HG03196 (cell line): Measurements from ENCODE around the gene GGPS1.
A peak's percentile ranks its signal among the peaks of the same experiment; 100 is the strongest.
"Not testable (repeated sequence)": the region's sequence is repeated elsewhere in the genome, so short reads cannot be mapped to it uniquely, and the experiment has no call there.

Source experiments
- ATAC-seq: cut with Tn5 transposase; IDR thresholded peaks from one replicate; pipeline ENCODE4 v1.9.1; 2021; ENCODE audit not compliant: unreplicated experiment

The GGPS1 gene

DNA sequence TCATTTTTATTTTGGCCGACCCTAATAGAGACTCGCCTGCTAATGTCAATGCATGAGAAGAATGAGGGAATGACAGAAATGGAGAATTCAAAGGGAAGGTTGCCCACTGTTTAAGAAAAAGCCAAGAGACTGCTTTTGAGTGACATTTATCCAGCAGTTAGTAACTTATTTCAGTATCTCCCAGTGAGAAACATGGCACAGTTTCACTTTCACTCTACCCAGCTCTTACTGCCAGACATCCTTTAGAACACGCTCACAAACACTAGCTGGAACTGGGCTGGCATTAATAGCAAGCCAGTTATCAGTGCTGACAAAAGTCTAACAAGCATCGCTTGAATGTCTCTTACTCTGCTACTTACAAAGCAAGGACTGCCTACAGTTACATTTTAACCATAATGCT lies 8.5 kb downstream of the GGPS1 start:
- no peak for ATAC-seq

DNA sequence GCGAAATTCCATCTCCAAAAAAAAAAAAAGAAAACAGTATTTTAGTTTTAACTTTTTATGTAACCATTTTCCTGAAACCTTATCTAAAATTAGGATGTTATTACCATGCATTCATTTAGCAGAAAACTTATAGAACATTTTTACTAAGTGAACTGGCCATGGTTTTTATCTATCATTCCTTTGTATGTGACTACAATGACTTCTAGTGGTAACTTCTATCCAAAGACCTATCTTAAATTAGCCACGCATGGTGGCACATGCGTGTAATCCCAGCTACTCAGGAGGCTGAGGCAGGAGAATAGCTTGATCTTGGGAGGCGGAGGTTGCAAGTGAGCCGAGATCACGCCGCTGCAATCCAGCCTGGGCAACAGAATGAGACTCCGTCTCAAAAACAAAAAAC lies 11.4 kb downstream of the GGPS1 start:
- no peak for ATAC-seq

DNA sequence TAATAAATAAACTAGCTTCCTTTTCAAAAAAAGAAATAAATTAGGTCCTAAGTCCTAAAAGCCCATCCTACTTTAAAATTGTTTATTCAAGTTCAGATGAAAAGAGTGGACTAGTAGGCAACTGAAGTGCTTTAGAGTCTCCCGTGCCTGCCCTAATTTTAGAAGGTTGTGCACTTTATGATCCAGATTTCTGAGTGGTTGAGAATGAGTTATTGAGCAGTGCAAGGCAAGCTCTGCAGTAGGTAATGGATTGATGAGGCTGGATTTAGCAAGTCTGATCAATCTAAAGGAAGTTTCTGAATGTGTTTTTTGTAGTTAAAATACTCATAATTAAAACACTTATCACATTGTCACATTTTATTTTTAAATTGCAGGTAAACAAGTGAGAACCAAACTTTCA lies 13.0 kb downstream of the GGPS1 start:
- ATAC-seq: no peak

DNA sequence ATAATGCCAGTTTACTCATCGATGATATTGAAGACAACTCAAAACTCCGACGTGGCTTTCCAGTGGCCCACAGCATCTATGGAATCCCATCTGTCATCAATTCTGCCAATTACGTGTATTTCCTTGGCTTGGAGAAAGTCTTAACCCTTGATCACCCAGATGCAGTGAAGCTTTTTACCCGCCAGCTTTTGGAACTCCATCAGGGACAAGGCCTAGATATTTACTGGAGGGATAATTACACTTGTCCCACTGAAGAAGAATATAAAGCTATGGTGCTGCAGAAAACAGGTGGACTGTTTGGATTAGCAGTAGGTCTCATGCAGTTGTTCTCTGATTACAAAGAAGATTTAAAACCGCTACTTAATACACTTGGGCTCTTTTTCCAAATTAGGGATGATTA lies 13.7 kb downstream of the GGPS1 start:
- ATAC-seq: no peak

DNA sequence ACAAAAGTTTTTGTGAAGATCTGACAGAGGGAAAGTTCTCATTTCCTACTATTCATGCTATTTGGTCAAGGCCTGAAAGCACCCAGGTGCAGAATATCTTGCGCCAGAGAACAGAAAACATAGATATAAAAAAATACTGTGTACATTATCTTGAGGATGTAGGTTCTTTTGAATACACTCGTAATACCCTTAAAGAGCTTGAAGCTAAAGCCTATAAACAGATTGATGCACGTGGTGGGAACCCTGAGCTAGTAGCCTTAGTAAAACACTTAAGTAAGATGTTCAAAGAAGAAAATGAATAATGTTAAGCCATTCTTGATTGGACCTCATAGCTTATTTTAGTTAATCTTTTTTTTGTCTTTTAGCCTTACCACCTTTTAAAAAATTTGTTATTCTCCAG lies 14.1 kb downstream of the GGPS1 start:
- ATAC-seq: no peak

DNA sequence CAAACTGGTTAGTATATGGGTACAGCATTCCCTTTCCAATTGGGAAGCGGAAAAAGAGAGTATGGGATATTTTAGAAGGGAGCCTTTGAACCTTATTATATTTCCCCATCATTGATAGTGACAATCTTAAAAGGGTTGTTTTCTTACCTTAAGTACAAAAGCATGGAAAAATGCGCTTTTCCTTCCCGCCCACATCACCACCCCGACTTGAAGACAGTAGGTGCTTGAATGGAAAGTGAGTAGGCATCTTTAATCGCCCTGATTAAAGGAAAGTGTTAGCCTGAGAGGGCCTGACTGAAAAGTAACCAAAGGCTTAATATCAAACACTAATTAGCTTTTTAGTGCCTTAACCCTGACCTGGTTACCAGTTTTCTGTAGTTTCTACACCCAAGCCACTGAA lies 15.4 kb downstream of the GGPS1 start:
- ATAC-seq: no peak

DNA sequence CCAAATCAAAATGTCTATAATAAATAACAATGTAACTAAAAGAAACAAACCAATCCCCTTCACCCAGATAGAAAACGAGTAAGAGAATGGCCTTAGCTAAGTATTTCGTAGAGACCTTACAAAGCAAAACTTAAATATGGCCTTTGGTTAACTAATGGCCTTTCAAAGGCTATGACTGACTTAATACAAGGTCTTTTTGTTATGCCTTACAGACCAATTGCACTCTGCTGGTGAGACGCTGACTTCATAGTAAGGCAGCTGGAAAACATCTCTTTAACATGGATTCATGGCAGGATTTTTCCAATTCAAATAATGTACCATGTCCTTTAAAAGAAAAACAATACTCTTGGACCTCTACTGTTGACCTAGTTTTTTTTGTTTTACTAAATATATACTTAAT lies 23.1 kb downstream of the GGPS1 start:
- no peak for ATAC-seq

DNA sequence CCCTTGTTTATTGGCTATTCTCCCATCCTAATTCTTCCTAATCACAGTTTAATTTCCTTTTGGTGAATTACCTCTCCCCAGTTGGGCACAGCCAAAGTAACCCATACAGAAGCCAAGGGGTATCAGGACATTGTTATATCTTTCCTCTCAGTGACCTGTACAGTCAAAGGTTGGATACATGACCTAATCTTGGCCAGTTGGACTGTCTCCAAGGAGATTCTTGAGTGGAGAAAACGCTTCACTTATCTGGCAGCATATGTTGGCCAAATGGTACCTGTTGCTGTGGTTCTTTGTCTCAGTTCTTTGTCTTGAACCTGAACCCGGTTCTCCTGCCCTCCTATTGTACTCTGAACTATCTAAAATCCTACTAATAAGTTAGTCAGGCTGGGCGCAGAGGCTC lies 23.5 kb downstream of the GGPS1 start:
- ATAC-seq: no peak

DNA sequence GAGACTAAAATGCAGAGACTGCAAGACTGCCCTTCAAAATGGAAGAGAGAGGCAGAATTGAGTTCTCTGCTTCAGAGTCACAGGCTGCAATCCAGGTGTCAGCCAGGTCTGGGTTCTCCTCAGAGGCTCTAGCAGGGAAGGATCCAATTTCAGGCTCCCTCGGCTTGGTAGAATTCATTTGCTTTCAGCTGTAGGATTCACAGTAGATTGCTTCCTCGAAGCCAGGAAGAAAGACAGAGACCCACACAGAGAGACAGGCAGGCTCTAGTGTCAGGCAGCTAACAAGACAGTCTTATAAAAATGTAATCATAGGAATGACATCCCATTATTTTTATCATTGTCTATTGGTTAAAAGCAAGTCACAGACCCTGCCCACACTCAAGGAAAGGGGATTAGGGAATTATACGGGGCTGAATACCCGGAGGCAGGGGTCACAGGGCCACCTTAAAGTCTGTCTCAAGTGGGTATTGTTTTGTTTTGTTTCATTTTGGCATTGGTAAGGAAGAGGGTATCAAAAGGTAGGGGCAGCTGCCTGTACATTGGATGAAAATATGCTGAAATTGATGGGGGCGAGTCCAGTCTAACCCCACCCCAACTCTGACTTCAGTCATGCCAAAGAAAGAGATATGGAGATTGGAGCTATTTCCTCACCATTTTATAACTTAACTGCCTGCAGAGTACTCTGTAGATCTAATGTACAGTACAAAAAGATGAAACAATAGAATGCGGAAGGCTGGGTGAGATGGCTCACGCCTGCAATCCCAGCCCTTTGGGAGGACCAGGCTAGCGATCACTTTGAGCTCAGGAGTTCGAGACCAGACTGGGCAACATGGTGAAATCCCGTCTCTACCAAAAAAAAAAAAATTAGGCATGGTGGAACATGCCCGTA lies 29.4 kb downstream of the GGPS1 start:
- ATAC-seq: no peak

DNA sequence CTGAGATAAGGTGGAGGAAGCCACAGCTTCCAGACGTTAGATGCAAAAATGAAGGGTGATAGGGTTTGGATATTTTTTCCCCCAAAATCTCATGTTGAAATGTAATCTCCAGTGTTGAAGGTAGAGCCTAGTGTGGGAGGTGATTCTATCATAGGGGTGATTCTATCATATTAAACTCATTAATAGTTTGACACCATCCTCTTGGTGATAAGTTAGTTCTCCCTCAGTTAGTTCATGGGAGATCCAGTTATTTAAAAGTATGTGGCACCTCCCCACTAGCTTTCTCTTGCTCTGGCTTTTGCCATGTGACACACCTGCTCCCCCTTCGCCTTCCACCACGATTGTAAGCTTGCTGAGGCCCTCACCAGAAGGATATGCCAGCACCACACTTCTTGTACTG lies 30.5 kb downstream of the GGPS1 start:
- ATAC-seq: no peak

DNA sequence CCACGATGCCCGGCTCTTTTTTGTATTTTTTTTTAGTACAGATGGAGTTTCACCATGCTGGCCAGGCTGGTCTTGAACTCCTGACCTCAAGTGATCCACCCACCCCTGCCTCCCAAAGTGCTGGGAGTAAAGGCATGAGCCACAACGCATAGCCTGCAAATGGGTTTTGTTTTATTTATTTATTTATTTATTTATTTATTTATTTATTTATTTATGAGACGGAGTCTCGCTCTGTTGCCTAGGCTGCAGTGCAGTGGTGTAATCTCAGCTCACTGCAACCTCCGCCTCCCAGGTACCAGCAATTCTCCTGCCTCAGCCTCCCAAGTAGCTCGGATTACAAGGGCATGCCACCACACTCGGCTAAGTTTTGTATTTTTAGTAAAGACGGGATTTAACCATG lies 35.8 kb downstream of the GGPS1 start:
- not testable (repeated sequence) for ATAC-seq

DNA sequence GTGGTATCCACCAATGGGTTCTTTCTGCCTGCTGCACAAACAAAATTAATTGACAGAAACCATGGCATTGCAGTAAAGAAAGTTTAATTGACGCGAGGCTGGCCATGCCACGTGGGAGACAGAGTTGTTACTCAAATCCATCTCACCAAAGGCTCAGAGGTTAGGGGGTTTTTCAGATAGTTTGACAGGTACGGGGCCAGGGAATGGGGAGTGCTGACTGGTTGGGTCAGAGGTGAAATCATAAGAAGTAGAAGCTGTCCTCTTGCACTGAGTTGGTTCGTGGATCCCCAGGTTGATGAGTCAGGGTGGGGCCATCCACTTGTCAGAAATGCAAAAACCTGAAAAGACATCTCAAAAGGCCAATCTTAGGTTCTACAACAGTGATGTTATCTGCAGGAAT lies 37.9 kb downstream of the GGPS1 start:
- no peak for ATAC-seq

DNA sequence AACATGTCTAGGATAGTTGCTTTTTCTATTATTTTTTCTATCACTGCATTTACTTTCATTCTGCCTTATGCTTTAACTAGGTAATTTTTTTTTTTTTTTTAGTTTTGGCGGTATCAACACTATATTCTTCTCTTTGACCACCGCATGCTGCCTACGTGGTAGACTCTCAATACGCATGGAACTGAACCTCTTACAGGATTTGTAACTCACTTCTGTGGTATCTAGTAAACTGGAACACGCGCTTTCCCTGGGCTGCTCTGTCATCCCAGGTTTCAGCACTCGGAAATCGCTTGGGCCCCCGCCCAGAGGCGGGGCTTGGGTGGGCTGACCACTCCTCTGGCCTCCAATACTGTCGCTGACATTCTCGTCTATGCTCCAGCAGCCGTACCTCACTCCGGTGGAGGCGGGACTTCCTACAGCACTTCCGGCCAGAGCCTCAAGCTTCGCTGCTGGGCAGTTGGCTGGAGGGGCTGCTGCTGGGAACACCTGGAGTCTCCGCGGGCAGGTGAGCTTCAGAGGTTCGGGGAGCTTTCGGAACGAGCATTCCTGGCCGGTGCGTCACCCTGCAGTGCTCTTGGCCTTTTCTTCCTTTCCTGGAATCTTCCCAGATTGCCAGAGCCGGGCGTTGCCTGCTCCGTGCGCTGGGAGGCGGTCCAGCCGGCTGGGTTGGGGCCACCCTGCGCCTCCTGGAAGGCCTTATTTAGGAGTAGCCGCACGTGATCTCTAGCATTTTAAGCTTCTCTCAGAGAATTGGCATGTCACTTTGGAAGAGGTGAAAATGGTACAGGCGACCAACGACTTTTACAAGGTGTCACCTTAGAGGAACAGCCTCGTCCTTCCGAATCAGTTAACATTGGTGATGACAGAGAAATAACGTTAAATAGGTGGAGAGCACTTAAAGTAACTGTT lies 38.9 kb downstream of the GGPS1 start, which contains the start of gene TBCE:
TSS of gene TBCE (plus strand) at position 428 of the 909 bp plus-strand sequence. CDS start 12,623 bp downstream, outside the sequence.
- peak; percentile 100 for ATAC-seq

DNA sequence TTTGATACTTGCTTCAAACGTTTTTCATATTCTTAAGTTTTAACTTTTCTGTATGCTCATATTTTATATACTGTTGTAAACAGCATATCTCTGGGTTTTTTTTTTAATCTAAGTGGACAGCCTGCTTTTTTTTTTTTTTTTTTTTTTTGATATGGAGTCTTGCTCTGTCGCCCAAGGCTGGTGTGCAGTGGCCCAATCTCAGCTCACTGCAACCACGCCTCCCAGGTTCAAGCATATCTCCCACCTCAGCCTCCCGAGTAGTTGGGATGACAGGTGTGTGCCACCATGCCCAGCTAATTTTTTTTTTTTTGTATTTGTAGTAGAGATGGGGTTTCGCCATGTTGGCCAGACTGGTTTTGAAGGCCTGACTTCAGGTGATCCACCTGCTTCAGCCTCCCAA lies 40.1 kb downstream of the GGPS1 start:
- no peak for ATAC-seq

DNA sequence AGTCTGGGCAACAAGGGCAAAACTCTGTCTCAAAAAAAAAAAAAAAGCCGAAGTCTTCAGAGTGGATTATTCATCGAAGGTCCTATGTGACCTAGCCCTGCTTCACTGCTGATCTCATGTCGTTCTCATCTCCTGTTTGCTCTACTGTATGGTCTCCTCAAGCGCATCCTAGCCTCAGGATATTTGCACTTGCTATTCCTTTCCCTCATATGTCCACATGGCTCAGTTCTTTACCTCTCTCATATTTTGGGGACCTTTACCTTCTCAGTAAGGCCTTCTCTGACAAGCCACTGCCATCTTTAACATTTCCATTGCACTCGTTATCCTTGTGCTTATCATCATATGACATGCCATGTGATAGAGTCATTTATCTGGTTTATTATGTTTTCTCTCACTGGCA lies 41.4 kb downstream of the GGPS1 start:
- no peak for ATAC-seq

DNA sequence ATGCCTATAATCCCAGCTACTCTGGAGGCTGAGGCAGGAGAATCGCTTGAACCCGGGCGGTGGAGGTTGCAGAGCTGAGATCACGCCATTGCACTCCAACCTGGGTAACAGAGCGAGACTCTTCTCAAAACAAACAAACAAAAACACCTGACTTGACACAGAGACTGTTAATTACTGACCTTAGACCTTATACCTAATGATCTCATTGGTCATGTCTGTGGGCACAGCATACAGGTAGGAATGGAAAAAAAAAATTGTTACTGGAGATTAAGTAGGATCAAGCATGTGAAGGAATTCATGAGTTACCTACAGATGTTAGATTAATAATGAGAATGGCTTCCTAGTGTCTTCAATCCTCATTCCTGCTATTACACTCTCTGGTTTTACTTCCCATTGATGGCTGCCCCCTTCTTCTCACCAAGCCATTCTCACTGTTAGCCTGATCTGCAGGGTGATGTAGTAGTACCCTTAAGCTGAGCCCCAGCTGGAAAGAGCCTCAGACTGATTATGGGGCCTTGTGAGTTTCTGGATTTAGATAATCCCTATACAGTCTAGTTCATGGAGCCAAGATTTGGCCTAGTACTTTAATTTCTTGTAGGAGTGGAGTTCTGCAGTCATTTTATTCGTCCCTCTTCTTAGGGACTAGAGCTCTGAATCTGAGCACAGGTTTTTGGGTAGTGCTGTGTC lies 47.7 kb downstream of the GGPS1 start:
- ATAC-seq: no peak

DNA sequence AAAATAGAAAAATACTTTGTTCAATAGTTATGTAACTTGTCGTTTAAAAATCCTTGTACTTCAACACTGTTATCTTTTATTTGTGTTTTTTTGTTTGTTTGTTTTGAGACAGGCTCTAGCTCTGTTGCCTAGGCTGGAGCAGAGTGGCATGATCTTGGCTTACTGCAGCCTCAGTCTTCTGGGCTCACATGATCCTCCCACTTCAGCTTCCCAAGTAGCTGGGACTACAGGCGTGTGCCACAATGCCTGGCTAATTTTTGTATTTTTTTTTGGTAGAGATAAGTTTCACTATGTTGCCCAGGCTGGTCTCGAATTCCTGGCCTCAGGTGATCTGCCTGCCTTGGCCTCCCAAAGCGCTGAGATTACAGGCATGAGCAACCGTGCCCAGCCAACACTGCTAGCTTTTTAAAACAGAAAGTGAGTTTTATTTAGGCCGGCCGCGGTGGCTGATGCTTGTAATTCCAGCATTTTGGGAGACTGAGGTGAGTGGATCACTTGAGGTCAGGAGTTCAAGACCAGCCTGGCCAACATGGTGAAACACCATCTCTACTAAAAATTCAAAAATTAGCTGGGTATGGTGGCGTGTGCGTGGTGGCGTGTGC lies 49.9 kb downstream of the GGPS1 start:
- not testable (repeated sequence) for ATAC-seq

DNA sequence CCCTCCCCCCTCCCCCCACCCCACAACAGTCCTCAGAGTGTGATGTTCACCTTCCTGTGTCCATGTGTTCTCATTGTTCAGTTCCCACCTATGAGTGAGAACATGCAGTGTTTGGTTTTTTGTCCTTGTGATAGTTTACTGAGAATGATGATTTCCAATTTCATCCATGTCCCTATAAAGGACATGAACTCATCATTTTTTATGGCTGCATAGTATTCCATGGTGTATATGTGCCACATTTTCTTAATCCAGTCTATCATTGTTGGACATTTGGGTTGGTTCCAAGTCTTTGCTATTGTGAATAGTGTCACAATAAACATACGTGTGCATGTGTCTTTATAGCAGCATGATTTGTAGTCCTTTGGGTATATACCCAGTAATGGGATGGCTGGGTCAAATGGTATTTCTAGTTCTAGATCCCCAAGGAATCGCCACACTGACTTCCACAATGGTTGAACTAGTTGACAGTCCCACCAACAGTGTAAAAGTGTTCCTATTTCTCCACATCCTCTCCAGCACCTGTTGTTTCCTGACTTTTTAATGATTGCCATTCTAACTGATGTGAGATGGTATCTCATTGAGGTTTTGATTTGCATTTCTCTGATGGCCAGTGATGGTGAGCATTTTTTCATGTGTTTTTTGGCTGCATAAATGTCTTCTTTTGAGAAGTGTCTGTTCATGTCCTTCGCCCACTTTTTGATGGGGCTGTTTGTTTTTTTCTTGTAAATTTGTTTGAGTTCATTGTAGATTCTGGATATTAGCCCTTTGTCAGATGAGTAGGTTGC lies 53.8 kb downstream of the GGPS1 start:
- not testable (repeated sequence) for ATAC-seq

DNA sequence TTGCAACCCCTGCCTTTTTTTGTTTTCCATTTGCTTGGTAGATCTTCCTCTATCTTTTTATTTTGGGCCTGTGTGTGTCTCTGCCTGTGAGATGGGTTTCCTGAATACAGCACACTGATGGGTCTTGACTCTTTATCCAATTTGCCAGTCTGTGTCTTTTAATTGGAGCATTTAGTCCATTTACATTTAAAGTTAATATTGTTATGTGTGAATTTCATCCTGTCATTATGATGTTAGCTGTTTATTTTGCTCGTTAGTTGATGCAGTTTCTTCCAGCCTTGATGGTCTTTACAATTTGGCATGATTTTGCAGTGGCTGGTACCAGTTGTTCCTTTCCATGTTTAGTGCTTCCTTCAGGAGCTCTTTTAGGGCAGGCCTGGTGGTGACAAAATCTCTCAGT lies 57.3 kb downstream of the GGPS1 start:
- ATAC-seq: not testable (repeated sequence)

DNA sequence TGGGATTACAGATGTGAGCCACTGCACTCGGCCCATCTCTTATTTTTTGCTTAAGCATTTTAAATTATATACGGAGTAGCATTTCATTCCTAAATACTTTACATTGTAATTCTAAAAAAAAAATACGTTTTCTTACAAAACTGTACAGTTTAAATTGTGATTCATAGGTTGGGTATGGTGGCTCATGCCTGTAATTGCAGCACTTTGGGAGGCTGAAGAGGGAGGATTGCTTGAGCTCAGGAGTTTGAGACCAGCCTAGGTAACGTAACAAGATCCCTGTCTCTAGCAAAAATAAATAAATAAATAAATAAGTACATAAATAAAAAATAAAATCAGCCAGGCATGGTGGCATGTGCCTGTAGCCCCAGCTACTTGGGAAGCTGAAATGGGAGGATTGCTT lies 63.5 kb downstream of the GGPS1 start:
- ATAC-seq: no peak
